ENCODE measurements around the gene PIAS1.

PIAS1 gene

GRCh38 chr15:68014219-68014618 lies 39.9 kb upstream of the PIAS1 start:
- H3K4me3 ChIP-seq (replicated peaks; ENCODE audit: insufficient read depth, low read length): no peak overlapping the region
- TF ChIP-seq CTCF (IDR thresholded peaks at IDR 0.05; ENCODE audit: insufficient read depth, low read length): no peak
- DNase-seq (ENCODE audit: low read depth in 1 of 2, low spot score in 1 of 2): no peak
- H3K27me3 ChIP-seq (ENCODE audit: insufficient read depth, poor library complexity, severe bottlenecking): no peaks in the 10 kb centered on the region
- H3K27ac ChIP-seq (replicated peaks): no peak overlapping the region

- no peak overlapping the region for H3K4me3 ChIP-seq (replicated peaks; ENCODE audit: insufficient read depth, low read length)
- no peaks in the 10 kb centered on the region for H3K27me3 ChIP-seq (ENCODE audit: insufficient read depth, poor library complexity, severe bottlenecking)
- H3K27ac ChIP-seq (replicated peaks): no peak overlapping the region
- TF ChIP-seq SPI1 (IDR thresholded peaks at IDR 0.05; ENCODE audit: borderline replicate concordance, low read depth) (no peak), GABPA (IDR thresholded peaks at IDR 0.05; ENCODE audit: low read depth) (no peak), POLR2AphosphoS5 (IDR thresholded peaks at IDR 0.05; ENCODE audit: low read depth) (no peak), REST (IDR thresholded peaks at IDR 0.05; ENCODE audit: insufficient replicate concordance, low read depth) (no peak), CTCF (IDR thresholded peaks at IDR 0.05; ENCODE audit: insufficient read depth, low read length) (no peak)
- DNase-seq (ENCODE audit: low read depth in 1 of 2, low spot score in 1 of 2): no peak
Measured at GRCh38 chr15:68015244-68015643, 38.9 kb upstream of the PIAS1 start.

- H3K4me3 ChIP-seq (replicated peaks; ENCODE audit: insufficient read depth, low read length): no peak overlapping the region
- DNase-seq (ENCODE audit: low read depth in 1 of 2, low spot score in 1 of 2): no peak
- no peaks in the 10 kb centered on the region for H3K27me3 ChIP-seq (ENCODE audit: insufficient read depth, poor library complexity, severe bottlenecking)
- H3K27ac ChIP-seq (replicated peaks): no peak overlapping the region
- TF ChIP-seq SPI1 (IDR thresholded peaks at IDR 0.05; ENCODE audit: borderline replicate concordance, low read depth) (no peak), GABPA (IDR thresholded peaks at IDR 0.05; ENCODE audit: low read depth) (no peak), CTCF (IDR thresholded peaks at IDR 0.05; ENCODE audit: insufficient read depth, low read length) (no peak), POLR2AphosphoS5 (IDR thresholded peaks at IDR 0.05; ENCODE audit: low read depth) (no peak), REST (IDR thresholded peaks at IDR 0.05; ENCODE audit: insufficient replicate concordance, low read depth) (no peak)
Measured at GRCh38 chr15:68017201-68017600, 36.9 kb upstream of the PIAS1 start.

GRCh38 chr15:68018797-68019444 lies 35.2 kb upstream of the PIAS1 start:
- no peak overlapping the region for H3K27ac ChIP-seq (replicated peaks)
- no peak overlapping the region for H3K4me3 ChIP-seq (replicated peaks; ENCODE audit: insufficient read depth, low read length)
- DNase-seq (ENCODE audit: low read depth in 1 of 2, low spot score in 1 of 2): no peak
- no peaks in the 10 kb centered on the region for H3K27me3 ChIP-seq (ENCODE audit: insufficient read depth, poor library complexity, severe bottlenecking)
- TF ChIP-seq POLR2AphosphoS5 (IDR thresholded peaks at IDR 0.05; ENCODE audit: low read depth) (no peak), SPI1 (IDR thresholded peaks at IDR 0.05; ENCODE audit: borderline replicate concordance, low read depth) (no peak), REST (IDR thresholded peaks at IDR 0.05; ENCODE audit: insufficient replicate concordance, low read depth) (no peak), CTCF (IDR thresholded peaks at IDR 0.05; ENCODE audit: insufficient read depth, low read length) (no peak), GABPA (IDR thresholded peaks at IDR 0.05; ENCODE audit: low read depth) (no peak)
